HG03175 (cell line): ENCODE measurements around the gene MTHFD2.
"Not testable (repeated sequence)": the region's sequence is repeated elsewhere in the genome, so short reads cannot be mapped to it uniquely, and the experiment has no call there.

Experiments
- ATAC-seq: cut with Tn5 transposase; IDR thresholded peaks from one replicate; pipeline ENCODE4 v1.9.1; 2021; ENCODE audit warnings: mild to moderate bottlenecking, moderate library complexity; ENCODE audit not compliant: unreplicated experiment

Gene MTHFD2

DNA sequence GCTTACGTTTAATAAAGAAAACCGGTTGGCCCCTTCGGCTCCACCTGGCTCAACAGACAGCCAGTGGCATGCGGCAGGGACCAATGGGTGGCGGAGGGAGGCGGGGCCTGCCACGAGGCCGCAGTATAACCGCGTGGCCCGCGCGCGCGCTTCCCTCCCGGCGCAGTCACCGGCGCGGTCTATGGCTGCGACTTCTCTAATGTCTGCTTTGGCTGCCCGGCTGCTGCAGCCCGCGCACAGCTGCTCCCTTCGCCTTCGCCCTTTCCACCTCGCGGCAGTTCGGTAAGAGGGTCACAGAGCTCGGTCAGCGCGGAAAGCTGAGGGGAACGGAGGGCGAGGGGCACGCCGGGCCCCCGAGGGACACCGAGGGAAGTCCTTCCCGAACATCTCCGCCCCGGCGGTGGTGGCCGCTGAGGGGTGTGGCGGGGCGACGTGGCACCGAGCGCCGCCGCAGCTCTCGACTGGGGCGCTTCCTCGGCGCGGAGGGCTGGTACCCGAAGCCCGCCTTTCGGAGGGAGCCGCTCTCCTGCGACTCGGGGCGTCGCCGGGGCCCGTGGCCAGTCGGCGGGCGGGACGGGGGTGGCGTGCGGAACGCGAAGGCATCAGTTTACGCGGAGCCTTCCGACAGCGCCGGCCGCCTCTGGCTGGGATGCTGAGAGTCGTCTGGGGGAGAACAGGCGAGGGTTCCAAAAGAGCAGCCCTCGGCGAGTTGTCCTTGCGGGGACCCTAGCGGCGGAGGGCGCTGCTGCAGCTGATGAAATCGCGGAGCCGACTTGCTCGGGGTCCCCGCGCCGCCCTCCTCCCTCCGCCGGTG is at the start of gene MTHFD2:
Gene MTHFD2, plus strand, starts transcription at position 155 of the 814 bp plus-strand sequence. Its CDS starts 27 bp downstream, at position 182.
- ATAC-seq = peak; percentile 87

DNA sequence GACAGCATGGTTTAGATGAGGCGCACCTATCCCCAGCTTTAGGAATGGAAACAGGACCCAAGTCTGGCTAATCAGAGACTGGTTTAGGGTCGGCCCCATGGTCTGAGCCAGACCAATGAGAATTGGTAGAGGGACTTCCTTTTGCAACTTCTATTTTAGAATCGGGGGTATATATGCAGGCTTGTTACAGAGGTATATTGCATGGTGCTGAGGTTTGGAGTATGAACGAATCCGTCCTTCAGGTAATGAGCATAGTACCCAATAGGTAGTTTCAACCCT is 49.2 kb upstream of the MTHFD2 start:
- ATAC-seq = no peak

DNA sequence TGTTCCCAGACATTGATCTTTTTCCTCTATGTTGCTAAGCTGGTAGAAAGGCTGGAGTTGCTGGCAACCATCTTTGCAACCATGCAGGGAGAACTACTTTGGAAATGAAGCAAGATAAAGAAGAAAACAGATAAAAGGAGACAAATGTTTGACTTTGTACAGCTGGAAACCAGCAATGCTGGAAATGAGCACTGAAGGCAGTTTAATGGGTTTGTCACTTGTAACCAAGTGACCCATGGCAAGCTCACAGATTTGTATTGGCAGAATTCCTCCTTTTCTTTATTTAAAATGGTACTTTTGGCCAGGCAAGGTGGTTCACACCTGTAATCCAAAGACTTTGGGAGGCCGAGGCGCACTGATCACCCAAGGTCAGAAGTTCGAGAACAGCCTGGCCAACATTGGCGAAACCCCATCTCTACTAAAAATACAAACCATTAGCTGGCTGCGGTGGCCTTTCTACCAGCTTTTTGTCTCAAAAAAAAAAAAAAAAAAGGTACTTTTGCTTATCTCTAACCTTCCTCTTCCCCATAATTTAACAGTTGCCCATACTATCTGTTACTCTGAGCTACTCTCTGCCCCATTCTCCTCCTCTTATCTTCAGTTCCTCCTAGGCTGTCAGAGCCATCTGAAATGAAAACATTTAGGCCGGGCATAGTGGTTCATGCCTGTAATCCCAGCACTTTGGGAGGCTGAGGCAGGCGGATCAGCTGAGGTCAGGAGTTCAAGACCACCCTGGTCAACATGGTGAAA is 48.7 kb upstream of the MTHFD2 start:
- ATAC-seq = no peak

DNA sequence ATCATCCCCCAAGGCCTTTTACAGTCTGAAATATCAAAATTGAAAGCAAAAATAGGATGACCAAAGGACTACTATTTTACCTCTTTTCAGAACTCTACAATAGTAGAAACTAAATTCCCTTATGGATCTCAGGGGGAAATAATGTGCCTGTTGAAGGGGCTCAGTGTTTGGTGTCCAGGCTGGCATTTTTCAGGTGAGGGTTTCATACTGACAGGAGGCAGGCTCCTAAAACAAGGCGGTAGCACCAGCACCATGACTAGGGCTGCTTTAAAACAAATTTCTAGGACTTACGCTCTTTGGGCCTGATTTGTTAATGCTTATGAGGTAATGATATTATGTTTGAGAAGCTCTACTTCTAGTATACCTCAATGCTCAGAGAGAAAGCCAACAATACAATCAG is 45.5 kb upstream of the MTHFD2 start:
- no peak for ATAC-seq

DNA sequence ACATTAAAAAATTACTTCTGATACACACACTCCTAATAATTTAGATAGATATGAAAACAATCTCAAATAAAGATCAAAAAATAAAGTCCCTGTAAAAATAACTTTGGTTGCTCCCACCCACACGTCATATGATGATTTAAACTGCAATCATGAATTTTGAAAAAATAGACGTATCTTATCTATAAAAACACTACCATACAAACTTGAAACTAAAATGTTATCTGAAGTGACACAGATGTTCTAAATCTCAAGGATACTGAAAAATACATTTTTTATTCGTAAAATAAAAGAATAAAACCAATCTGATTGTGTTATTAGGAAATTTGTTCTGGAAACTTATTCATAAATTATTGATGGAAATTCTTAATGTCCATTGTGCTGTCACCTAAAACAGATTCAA is 42.6 kb upstream of the MTHFD2 start:
- ATAC-seq = no peak

DNA sequence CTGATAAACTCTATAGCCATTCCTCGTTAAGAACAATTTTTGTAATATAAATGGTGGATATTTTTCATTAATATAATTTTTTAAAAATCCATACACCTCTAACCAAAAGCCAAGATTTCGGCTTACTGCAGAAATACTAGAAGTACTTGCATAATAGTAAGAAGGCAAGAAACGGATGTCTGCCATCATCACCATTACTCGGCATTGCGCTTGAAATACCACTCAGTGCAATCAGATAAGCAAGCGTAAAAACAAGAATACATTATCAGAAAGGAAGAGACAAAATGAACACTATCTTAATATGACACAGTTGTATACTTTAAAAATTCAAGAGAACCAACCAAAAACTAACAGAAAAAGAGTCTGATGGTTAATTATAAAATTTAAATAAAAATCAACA is 35.5 kb upstream of the MTHFD2 start:
- ATAC-seq = no peak

DNA sequence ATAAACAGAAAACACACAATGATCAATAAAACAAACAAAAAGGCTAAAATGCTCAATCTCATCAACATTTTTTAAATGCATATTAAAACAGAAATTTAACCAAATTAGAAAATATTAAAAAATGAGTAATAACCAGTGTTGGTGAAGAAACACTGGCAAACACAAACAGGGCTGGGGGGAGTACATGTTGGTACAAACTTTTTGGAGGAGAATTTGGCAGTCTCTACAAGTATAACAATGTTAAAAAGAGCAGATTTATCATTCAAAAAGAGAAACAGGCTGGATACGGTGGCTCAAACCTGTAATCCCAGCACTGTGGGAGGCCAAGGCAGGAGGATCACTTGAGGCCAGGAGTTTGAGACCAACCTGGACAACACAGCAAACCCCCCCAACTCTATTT is 33.7 kb upstream of the MTHFD2 start:
- ATAC-seq = no peak

DNA sequence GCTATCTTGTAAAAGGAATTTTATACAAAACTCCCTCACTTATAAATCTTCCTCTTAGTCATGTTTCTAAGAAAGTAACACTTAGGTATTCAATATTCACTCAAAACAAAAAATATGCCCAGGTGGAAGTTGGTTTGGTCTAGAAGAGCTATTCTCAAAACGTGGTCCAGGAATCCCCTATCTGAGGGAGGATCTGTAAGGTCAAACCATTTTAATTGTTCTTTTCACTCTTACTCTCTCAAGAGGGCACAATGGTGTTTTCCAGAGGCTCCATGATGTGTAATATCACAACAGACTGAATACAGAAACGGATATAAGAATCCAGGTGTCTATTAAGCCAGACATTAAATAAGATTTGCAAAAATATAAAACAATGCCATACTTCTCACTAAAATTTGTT is 29.7 kb upstream of the MTHFD2 start:
- no peak for ATAC-seq

DNA sequence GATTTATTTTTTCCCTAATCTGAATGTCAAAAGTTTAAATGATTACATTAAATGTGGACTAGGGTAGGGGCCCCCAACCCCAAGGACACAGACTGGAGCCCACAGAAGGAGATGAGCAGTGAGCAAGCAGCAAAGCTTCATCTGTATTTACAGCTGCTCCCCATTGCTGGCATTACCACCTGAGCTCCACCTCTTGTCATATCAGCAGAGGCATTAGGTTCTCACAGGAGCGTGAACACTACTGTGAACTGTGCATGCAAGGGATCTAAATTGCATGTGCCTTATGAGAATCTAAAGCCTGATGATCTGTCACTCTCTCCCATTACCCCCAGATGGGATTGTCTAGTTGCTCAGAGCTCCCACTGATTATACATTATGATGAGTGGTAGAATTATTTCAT is 23.5 kb upstream of the MTHFD2 start:
- no peak for ATAC-seq

DNA sequence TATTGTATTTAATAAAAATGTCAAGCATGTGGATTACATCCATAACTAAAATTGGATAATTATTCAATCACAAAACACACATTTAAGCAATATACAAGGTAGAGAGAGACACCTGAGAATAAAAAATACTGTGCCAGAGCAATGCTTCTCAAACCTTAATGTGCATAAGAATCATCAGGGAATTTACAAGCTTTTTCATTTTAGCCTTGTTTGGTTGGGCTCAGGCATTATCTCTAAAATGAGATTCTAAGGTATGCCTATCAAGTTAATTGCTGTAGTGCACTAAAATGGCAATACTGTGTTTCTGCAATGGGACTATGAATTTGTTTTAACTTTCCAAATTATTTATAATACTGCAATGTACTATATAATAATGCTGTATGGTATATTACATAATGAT is 20.7 kb upstream of the MTHFD2 start:
- no peak for ATAC-seq

DNA sequence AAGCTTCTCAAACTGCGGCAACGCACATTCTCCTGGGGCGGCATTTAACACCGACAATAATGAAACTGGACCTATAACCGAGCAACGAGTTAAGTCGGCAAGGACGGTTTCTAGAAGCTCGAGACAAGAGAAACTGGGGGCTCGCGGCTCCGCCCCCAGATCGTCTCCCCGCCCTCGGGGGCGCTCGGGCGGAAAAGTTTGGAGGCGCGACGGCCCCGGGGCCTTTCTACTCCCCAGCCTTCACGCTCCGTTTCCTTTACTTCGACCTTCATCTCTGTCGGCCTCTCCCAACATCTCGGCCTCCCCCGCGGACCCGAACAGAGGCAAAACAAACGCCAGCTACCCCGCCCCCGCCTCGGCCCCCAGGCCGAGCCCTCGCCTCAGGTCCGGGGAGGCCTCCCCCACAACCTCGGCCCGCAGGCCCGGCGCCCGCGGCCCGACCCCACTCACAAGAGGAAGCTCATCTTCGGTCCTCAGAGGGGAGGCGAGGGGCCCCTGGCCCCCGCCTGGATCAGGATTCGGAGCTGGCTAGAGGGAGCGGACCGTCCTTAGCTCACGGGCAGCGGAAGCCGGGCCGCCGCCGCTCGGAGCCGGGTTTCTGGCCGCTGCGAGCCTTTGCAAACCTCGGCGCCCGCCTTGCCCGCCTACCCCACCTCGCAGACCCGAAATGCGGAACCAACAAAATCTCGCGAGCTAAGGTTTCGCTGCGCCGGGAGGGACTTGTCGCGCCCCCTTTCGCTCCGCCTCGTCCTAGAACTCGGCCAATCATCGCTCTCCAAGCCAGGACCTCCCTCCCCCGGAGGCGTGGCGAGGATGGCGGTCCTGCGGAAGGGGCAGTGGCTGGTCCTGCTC is 20.0 kb upstream of the MTHFD2 start, which contains the start of gene MOB1A:
Gene MOB1A, minus strand, starts transcription at position 669 of the 852 bp plus-strand sequence. Its CDS starts 205 bp downstream, at position 464.
- ATAC-seq = peak; percentile 82

DNA sequence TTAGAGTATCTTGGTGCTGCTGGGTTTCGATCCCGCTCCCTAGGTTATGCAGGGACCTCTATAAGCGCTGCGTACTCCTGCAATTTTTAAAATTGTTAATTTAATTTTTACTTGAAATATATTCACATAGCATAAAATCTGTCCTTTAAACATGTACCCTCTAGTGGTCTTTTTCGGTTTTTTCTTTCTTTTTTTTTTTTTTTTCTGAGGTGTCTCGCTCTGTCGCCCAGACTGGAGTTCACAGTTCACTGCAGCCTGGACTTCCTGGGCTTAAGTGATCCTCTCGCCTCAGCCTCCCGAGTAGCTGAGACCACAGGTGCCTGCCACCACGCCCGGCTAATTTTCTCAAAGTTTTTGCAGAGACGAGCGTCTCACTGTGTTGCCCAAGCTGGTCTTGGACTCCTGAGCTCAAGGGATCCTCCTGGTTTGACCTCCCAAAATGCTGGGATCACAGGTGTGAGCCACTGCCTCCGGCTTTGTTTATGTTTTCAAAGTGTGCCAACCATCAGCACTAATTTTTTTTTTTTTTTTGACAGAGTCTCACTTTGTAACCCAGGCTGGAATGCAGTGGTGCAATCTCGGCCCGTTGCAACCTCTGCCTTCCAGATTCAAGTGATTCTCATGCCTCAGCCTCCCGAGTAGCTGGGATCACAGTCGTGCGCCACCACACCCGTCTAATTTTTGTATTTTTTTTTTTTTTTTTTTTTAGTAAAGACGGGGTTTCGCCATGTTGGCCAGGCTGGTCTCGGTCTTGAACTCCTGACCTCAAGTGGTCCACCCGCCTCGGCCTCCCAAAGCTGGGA is 19.2 kb upstream of the MTHFD2 start:
- ATAC-seq = peak; percentile 18

DNA sequence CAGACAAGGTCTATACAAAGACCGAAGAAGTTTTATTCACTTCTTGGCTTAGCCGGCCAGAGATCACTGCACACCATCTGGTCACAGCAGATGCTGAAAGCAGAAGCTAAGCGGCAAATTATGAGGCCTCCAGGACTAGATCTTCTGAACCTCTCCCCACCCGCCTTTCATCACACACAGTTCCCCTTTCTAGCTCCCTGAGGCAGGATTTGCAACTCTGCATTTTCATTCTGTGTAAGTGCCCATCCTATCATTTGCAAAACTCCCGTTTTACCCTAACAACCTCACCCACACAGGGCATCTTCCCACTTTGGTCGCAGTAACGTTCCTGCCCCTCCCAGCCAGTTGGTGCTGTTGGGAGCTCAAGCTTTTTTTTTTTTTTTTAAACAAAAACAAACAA is 16.7 kb upstream of the MTHFD2 start:
- ATAC-seq = peak; percentile 27

DNA sequence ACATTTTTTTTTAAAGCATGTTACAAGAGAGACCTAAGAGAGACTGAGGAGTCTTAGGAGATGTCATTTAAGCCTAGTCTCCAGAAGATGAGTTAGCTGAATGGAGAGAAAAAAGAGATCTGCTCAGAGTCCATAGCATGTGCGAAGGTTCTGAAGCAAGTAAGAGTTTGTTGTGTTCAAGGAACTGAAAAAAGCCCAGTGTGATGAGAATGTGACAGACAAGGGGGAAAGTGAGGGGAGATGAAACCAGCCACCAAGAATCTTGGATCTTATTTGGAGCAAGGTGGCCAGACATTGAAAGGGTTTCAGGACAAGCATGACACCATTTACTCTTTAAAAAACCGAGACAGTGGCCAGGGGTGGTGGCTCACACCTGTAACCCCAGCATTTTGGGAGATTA is 14.5 kb upstream of the MTHFD2 start:
- no peak for ATAC-seq

DNA sequence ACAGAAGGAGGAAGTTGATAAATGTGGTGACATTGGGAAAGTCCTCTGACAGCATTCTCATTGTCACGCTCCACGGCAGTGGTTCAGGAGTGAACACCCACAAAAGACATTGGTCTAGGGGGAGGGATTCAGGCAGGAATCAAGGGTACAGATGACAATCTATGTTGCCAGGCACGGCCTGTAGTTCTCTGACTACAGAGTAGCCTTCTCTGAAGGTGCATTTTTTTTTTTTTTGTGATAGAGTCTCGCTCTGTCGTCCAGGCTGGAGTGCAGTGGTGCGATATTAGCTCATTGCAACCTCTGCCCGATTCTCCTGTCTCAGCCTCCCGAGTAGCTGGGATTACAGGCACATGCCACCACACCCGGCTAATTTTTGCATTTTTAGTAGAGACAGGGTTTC is 12.4 kb upstream of the MTHFD2 start:
- ATAC-seq = peak; percentile 66

DNA sequence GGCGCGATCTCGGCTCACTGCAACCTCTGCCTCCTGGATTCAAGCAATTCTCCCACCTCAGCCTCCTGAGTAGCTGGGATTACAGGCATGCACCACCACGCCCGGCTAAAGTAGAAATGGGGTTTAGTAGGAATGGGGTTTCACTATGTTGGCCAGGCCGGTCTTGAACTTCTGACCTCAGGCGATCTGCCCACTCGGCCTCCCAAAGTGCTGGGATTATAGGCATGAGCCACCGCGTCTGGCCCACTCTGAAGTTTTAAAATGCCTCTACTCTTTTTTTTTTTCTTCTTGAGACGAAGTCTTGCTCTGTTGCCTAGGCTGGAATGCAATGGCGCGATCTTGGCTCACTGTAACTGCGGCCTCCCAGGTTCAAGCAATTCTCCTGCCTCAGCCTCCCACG is 11.7 kb upstream of the MTHFD2 start:
- not testable (repeated sequence) for ATAC-seq

DNA sequence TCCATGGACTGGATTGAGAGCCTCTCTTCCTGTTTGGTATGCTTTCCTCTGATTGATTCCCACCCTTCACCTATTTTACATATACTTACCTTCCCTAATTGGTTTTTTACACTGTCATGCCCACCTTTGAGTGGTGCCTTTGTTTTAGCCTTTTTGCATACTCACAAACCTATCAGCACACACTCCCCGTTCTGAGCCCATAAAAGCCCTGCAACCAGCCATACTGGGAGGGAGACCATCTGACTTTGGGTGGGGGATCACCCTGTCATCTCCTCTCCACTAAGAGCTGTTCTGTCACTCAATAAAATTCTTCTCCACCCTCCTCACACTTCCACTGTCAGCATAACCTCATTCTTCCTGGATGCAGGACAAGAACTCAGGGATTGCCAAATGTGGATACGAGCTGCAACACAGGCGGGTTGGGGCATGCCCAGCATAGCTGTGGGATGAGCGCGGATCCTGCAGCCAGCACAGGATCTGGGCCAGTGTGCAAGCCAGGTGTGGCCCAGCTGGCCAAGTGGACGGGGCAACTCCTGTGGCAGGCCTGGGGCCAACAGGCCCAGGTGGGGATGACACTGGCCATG is 10.3 kb upstream of the MTHFD2 start:
- no peak for ATAC-seq

DNA sequence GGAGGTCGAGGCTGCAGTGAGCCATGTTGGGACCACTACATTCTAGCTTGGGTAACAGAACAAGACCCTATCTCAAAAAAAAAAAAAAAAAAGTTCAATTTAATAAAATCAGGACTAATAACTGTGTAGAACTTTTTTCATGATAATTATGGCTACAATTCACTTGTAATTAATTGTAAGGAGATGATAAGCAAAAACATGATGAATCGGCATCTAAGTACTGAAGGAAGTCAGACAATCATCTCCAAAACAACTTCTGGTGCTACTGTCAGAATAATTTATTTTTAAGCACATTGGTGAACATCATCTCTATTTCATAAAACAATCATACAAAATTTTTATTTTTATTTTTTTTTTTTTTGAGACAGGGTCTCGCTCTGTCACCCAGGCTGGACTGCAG is 9.7 kb upstream of the MTHFD2 start:
- ATAC-seq = no peak

DNA sequence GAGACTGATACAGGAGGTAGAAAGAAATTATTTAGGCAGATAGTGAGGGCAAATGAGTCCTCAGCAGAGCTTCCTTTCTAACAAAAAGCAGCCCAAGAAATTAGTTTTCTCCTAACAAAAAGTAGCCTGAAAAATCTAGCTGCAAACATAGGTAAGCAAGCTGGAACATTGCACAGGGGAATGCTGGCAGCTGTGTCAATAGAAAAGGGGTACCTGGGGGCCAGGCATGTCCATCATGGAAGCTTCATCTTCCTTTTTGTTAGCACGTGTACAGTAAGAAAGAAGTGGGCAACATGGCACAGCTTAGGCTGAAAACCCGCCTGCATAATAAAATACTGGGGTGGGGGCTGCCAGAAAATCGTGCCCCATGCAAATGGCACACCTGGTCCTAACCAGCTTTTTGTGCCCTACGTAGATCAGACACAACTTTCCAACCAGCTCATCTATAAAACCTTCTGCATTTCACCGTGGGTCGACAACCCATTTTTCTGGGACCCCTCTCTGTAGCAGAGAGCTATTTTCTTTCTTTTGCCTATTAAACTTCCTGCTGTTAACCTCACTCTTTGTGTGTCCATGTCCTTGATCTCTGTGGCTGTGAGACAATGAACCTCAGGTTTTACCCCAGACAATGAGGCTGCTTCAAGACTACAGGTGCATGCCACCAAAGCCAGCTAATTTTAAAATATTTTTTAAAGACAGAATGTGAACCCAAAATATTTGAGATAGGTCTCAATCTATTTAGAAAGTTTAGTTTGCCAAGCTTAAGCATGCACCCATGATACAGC is 6.6 kb upstream of the MTHFD2 start:
- no peak for ATAC-seq

DNA sequence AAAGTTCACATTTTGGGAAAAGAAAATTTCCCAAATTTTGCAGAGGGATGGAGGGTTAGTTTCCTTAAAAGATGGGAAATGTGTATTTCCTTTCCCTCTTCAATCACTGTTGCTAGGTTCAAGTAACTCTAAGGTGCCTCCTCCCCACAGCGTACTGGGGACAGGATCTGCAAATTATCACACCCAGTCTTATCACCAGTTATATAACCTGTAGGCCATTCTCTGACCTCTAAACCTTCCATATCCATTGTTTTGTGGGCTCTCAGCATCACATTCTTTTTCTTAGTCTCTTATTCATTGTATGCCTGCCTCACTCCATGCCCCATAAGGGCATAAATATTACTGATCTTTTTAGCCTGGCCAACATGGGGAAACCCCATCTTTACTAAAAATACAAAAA is 3.6 kb upstream of the MTHFD2 start:
- no peak for ATAC-seq
